Ramos (cell line): ENCODE data around the gene NT5C.

ENCODE experiments used
- in situ Hi-C: fragments of 300-500 bp; cut with MboI; formaldehyde crosslinking; loops from one replicate; pipeline ENCODE4 v1.14.3; 2022; ENCODE audit warnings: low sequenced_read_pairs; ENCODE audit not compliant: unreplicated experiment

NT5C gene

DNA sequence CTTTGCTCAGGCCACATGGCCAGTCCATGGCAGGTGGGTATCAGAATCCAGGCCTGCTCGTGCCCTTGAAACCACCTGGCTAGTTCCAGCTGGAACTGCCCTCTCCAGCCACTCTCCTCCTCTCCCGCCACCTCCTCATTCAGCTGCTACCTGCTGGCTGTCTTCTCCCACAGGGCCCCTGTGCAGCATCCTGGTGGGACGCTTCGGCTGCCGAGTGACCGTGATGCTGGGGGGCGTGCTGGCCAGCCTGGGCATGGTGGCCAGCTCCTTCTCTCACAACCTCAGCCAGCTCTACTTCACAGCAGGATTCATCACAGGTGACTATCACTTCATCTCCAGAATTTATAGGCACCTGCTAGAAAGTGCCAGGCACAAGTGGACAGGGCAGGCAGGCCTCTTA is 33.7 kb downstream of the NT5C start:
- in situ Hi-C loops, result no loop called here

DNA sequence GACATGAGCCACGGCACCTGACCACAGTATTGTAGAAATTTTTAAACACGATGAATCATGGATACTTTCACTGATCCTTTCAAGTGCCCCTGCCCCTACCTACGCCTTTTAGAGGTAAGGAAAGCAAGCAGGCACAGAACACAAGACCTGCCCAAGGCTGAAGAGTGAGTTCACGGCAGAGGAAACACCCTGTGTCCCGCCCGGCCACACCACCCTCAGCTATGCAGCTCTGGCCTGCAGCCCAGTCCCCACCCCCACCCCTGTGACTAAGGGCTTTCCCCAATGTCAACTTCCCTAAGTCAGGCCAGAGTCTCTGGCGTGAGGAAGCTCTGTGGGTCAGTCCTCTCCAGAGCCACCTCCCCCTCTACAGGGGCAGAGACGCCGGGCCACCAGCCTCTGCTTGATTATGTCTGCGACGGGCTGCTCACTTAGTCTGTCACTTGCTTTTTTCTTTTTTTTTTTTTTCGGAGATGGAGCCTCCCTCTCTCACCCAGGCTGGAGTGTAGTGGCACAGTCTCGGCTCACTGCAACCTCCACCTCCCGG is 35.4 kb downstream of the NT5C start:
- in situ Hi-C loops, result no loop called here

DNA sequence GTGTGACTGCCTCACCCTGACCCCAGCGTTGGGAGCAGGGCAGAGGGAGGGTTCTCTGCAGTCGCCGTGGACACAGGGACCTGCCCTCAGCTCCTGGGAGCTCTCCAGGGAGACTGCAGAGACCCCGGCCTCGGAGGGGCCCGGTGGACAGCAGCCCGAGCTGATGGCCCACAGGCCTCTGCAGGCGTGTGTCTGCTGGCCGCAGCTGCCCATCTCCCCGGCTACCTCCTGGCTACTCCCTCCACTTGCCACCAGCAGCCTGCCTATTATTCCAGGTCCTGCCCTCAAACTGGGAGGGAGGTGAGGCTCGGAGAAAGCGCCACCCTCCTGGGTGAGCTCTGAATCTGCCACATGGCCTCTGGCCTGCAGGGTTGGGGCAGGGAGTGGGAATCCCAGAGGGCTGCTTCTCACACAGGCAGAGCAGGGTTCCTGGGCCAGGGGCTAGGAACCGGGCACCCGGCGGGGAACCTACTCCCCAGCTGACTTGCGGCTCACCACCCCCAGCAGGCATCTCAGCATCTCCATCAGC is 36.6 kb downstream of the NT5C start:
- in situ Hi-C loops, result no loop called here

DNA sequence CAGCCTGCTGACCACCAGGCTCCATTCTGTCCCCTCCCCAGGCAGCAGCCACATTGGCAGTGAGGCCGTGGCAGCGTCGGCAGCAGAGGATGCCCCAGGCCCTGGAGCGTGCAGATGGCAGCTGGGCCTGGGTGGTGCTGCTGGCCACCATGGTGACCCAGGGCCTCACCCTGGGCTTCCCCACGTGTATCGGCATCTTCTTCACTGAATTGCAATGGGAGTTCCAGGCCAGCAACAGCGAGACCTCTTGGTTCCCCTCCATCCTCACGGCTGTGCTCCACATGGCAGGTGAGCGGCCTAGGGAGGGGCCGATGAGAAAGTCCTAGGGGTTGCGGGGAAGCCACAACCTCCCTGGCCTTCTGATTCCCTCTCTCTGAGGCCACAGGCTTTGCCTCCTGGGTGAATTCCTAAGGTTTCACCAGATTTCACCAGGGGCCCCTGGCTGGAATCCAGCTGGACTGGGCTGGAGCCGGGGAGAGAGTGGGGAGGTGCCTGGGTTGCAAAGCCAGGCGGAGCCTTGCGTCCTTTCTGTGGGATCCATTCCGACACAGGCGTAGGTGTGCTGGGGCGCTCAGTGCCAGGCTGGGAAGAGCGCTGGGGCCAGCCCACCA is 37.9 kb downstream of the NT5C start:
- in situ Hi-C loops, result no loop called here

DNA sequence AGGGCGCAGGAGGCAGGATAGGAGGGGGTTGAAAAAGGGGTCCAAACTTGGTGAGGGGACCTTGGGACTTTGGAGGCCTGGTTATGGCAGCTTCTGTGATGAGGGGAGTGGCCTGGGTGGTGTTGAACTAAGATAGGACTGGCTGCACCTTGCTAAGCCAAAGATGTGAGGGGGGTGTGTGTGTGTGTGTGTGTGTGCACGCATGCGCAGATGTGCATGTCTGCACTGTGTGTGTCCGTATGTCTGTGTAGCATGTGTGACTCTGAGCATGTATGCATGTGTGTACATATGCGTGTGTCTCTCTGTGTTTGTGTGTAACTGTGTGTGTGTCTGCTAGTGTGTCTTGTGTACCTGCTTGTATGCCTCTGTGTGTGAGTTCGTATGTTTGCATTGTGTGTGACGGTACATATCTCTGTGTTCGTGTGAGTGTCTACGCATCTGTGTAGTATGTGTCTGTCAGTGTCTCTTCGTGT is 39.7 kb downstream of the NT5C start:
- in situ Hi-C loops, result no loop called here

GRCh38 chr17:75090871-75091854 is 40.4 kb downstream of the NT5C start:
- in situ Hi-C loops, result no loop called here

DNA sequence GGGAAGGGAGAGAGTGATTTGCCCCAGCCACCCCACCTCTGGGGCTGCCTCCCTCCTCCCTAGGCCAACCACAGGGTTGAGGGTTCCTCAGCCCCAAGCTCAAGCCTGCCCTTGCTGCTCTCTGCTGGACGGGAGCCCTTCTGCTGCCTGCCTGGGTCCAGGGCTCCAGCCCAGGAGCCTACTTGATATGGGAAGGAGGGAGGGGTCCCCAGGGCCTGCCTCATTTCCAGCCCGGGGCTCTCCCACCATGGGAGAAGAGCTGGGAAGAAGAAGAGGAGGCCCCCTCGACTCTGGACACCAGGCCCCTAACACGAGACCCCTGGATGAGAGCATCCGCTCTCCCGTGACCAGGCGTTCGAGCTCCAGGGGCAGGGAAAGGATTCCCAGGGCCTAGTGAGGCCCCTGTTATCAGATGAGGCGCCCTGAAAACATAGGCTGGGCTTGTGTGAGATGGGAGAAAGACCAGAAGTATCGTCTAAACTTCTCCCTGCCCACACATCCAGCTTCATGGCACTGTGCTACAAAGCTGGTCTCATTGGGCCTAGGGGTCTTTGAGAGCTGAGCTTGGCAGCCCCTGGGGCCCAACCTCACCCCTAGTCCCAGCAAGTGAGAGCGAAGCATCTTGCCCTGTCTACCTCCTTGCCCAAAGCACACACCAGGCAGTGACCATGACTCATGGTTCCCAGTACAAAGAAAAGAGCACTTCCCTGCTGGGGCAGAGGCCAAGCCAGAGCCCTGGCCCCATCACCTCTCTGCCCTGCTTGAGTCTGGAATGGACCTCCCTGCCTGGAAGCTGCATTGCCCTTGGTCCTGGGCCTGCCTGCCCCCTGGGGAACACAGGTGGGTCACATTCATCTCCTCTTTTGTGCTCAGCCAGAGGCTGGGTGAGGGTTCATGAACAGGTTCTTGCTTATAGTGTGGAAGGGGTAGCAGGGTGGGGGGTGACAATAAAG is 42.8 kb downstream of the NT5C start:
- in situ Hi-C loops, result no loop called here

- in situ Hi-C loops, result no loop called here
These were observed 43.7 kb downstream of the NT5C start, which contains the start of gene SLC16A5 for GRCh38 chr17:75087558-75088453. Gene SLC16A5 (plus strand): TSS chr17:75087954. CDS start chr17:75093637, 5,683 bp downstream.

- in situ Hi-C loops, result no loop called here
These were observed 44.4 kb downstream of the NT5C start for GRCh38 chr17:75087182-75087557.

DNA sequence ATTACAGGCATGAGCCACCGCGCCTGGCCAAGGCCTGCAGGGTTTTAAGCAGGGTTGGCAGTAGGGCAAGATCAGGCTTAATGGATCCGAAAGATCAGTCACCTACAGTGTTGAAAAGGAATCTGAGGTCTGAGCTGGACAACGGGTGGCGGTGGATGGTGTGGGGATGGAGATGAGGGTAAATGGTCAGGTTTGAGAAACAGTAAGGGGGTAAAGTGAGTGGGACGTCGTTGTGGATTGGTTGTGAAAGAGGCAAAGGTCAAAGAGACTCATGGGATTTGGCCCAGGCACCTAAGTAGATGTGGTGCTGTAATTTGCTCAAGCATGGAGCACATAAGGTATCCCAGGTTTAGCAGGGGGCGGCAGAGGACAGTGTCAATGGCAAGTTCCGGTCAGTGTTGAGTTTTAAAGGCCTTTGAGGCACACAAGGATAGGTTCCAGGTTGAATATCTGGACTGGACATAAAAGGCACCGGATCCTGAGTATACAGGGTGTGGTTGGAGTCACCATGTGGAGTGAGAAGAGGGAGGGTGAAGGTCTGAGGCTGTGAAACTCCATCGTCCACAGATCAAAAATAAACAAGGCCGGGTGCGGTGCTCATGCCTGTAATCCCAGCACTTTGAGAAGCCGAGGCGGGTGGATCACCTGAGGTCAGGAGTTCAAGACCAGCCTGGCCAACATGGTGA is 44.9 kb downstream of the NT5C start:
- in situ Hi-C loops, result no loop called here

DNA sequence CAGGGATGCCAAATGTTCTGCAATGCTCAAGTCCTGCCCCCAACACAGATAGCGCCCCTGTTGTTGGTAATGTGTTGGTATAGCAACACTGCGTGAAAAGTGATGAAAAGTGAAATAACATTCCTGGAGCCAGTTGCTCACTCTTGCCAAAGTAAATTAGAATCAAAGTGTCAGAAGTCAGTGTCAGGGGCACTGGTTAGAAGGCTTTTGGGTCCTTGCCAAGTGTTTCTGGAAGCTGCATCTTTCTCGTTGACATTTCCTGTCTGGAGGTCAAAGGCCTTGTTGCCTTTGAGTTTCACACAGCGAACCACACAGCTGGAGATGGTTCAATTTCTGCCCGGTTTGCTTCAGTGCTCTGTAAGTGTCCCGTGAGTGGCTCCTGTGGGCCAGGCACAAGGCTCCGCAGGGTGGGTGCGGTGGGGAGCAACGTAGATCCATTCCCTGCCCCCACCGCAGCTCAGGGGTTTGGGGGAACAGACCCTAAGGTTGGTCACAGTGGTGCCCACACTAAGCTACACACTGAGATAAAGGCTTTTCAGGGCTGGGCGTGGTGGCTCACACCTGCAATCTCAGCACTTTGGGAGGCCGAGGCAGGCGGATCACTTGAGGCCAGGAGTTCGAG is 47.4 kb downstream of the NT5C start:
- in situ Hi-C loops, result no loop called here

DNA sequence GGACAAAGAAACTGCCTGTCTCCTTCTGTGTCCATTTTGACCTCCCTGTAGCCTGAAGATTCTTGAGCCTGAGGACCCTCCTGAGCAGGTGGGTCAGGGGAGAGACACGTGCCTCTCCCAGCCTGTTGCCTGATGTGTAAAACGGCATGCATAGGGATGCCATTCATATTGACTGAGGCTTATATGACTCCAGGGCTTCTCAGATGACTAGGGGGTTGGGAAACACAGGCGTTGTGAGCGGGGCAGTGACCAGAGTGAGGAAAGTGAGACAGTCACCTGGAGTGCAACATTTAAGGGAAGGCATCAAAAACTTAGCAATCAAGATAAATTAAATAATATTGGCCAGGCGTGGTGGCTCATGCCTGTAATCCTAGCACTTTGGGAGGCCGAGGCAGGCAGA is 48.9 kb downstream of the NT5C start:
- in situ Hi-C loops, result no loop called here

DNA sequence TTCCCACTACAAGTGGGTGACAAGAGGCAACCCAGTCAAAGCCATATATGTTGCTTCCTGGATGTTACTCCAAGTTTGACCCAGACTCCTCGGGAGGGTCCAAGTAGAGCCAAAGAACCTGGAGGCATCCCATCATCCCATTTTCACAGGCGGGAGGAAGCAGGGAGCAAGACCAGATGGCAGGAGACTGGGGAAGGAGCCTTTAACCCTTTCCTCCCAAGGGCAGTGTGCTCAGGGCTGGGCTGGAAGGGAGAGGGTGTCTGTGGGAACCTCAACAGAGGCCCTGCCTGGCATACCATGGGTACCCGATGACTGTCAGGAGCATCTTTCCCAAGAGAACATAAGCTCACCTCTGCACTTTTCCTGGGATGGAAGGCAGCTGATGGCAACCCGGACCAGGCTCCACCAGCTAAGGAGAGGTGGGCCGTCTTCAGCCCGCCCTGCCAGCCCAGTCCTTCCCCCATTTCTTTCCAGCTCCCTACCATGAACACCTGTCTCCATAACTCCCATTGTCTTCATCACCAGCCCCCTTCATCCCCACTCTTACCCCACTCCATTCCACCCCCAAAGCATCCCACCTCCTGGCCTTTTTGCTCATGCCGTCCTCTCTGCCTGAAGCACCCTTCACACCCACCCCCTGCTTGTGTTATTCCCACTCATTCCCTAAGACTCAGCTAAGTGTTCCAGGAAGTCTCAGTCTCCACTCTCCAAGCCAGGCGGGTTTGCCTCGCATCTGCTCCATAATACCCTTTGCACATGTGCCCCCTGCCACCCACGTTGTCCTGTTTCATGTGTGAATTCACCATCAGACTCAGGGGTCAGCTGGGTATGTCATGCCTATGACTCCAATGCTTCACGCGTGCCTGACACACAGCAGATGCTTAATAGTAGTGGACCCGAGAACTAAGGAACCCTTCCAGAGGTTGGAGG is 49.7 kb downstream of the NT5C start:
- in situ Hi-C loops, result no loop called here
